GM18526 (cell line): ENCODE measurements around the gene GMDS.

Source experiments
- POLR2A ChIP-seq: IDR thresholded peaks from 3 replicates; pipeline ENCODE4 v1.6.1; 2011; ENCODE audit not compliant: insufficient read length; ENCODE audit errors: extremely low read depth

GMDS gene

GRCh38 chr6:1592852-1593251 is 652.6 kb downstream of the GMDS start:
- TF ChIP-seq POLR2A = no peak

GRCh38 chr6:1591926-1592325 is 653.5 kb downstream of the GMDS start:
- TF ChIP-seq POLR2A = no peak

DNA sequence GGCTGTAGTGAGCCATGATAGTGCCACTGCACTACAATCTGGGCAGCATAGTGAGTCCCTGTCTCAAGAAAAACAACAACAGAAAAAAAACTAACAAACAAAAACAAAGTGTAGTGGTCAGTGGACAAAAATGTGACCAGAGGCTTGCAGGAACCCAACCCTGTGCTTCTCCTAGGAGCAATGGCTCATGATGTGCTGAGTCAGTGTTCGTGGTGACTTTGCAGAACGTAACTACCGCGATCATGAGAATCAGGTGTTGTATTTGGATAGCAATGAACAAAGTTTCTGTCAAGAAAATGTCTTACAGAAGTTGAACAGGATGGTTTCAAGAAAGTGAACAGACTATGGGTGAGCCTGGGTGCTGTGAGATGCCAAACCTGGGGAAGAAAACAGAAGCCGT is 654.2 kb downstream of the GMDS start:
- TF ChIP-seq POLR2A = no peak

GRCh38 chr6:1590580-1590979 is 654.8 kb downstream of the GMDS start:
- no peak for TF ChIP-seq POLR2A

GRCh38 chr6:1589208-1589607 is 656.2 kb downstream of the GMDS start:
- no peak for TF ChIP-seq POLR2A

- no peak for TF ChIP-seq POLR2A
Observed at GRCh38 chr6:1587977-1588376, 657.4 kb downstream of the GMDS start.

DNA sequence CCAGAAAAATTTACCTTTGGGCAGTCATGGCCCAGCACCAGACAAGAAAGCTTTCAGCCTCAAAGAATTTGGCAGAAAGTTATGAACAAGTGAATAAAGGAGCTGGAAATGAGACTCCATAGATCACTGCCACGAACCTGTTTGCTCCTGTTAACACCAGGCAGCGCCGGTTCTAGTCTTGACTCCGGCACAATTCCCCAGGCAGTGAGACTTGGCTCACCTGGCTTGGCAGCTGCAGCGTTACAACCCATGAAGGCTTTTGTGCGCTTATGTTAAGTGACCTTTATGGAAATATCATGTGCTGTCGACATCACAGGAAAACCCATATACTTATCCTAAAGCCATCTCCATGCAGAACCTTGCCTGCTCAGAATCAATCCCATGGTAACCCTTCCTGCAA is 657.9 kb downstream of the GMDS start:
- TF ChIP-seq POLR2A = no peak

GRCh38 chr6:1586861-1587450 is 658.4 kb downstream of the GMDS start:
- TF ChIP-seq POLR2A = no peak

GRCh38 chr6:1586256-1586655 is 659.1 kb downstream of the GMDS start:
- no peak for TF ChIP-seq POLR2A

DNA sequence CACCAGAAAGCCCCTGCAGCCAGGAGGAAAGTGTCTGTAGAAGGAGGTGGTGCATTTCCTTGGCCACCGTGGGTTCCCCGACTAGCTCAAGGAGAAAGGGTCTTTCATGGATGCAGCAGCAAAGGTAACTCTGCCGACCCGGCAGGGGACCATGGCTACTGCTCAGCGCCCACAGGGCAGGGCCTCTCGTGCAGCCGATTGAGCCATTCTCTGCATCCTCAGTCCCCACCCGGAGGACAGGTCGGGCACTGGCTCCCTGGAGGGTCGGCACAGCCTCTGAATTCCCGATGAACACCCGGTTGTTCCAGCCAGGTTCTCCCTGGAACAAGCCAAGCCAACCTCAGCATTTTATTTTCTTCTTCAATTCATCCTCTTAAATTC is 659.7 kb downstream of the GMDS start:
- no peak for TF ChIP-seq POLR2A

GRCh38 chr6:1584996-1585668 is 660.3 kb downstream of the GMDS start:
- no peak for TF ChIP-seq POLR2A

DNA sequence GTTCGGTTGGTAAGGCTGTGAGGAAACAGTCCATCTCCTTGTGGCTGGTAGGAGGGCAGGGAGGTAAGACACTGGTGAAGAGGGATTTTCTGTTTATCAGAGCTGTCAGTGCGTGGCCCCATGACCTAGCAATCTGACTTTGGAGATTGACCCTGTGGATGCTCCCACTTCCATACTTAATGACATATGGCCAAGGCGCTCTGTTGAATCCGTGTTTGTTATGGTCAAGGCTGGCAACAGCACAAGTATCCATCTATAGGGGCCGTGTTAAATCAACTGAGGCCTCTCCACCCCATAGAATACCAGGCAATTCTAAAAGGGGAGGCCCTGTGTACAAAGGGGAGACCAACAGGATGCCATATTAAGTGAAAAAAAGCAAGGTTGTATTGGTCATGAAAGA is 661.3 kb downstream of the GMDS start:
- TF ChIP-seq POLR2A = no peak

GRCh38 chr6:1581120-1581991 is 664.0 kb downstream of the GMDS start:
- TF ChIP-seq POLR2A = no peak

DNA sequence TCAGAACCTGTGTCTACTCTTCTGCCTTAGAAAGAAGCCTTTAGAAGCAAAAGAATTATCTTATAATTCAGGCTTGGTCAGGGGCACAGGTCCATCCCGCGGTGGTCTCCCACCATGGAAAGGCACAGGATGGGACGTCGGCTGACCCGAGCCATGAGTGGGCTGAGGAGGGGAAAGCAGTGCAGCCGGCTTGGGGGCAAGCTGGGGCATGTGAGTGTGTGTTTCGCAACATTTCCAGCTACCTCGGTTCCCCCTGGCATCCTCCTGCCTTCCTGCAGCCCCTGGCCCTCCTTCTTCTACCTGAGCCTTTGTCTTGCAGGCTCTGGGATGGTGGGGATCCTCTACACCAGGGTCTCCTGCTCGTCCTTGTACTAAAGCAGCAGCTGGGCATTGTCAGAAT is 664.8 kb downstream of the GMDS start:
- no peak for TF ChIP-seq POLR2A

DNA sequence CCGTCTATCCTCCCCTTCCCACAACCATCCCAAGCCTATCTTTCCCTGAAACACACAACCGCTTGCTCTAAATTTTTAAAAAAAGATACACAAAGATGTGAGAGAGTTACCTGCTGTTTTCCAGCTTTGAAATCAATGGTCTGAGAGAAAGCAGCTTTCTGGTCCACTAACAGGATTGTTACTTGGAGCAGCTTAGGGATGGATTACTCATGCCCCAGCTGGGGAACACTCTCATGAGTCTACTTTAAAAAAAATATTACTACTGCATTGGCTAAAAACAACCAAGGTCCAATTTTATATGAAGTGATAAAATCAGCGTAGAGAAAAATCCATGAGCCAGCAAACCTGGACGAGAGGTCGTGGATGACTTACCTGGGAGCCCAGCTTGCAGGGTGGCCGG is 665.3 kb downstream of the GMDS start:
- no peak for TF ChIP-seq POLR2A

- TF ChIP-seq POLR2A = no peak
Observed at GRCh38 chr6:1579096-1579495, 666.3 kb downstream of the GMDS start.
